Measurements from ENCODE around the gene CROCC. TPM values are rescaled to one million over a fixed set of nuclear protein-coding genes. Genes with fewer than 3 reads are reported as not detected.
"Not testable (repeated sequence)": the region's sequence is repeated elsewhere in the genome, so short reads cannot be mapped to it uniquely, and the experiment has no call there.

CROCC gene
- total and polyA plus RNA-seq, 8 donors, result 14.0 to 942 (median 29.9) TPM

GRCh38 chr1:16882986-16883385, 38.7 kb upstream of the CROCC start:
- H3K36me3 ChIP-seq, result no peaks in the 10 kb centered on the region
- WGBS, 5 donors, result 58 to 70% (median 63%) methylated on average over 4 of the region's 4 CpGs
- peaks cover 0 to 5% (median 0%) of the 10 kb centered on the region in 3 donors for H3K27me3 ChIP-seq
- peaks cover 0 to 2% (median 1%) of the 10 kb centered on the region in 4 donors for H3K4me1 ChIP-seq
- no peak overlapping the region for H3K27ac ChIP-seq
- no peak overlapping the region for H3K4me3 ChIP-seq
- peak in 1 of 2 donors; percentile 52 for DNase-seq
- no peaks in the 10 kb centered on the region for H3K9me3 ChIP-seq
- TF ChIP-seq POLR2A (IDR thresholded peaks at IDR 0.05), result no peak
- TF ChIP-seq EP300 (IDR thresholded peaks at IDR 0.05), result no peak
- TF ChIP-seq POLR2AphosphoS5 (IDR thresholded peaks at IDR 0.05), result no peak
- no peak for TF ChIP-seq CTCF (IDR thresholded peaks at IDR 0.05)
- intact Hi-C loops (cut with DNase I; ENCODE audit: low total_unique reads), result no loop called here

GRCh38 chr1:16884487-16884886, 37.2 kb upstream of the CROCC start:
- H3K27ac ChIP-seq; H3K4me3 ChIP-seq; DNase-seq; H3K9me3 ChIP-seq; intact Hi-C loops (cut with DNase I; ENCODE audit: low total_unique reads); H3K36me3 ChIP-seq: not testable (repeated sequence)
- peaks cover 4 to 15% (median 10%) of the 10 kb centered on the region in 4 donors for H3K4me1 ChIP-seq
- H3K27me3 ChIP-seq, result peaks cover 0 to 12% (median 0%) of the 10 kb centered on the region in 3 donors
- WGBS, 5 donors, result 70 to 79% (median 78%) methylated on average over 5 of the region's 5 CpGs

- no peak for DNase-seq
- no peak overlapping the region for H3K27ac ChIP-seq
- intact Hi-C loops (cut with DNase I; ENCODE audit: low total_unique reads), result no loop called here
- H3K4me3 ChIP-seq, result no peak overlapping the region
- TF ChIP-seq POLR2A (IDR thresholded peaks at IDR 0.05), result no peak
- TF ChIP-seq POLR2AphosphoS5 (IDR thresholded peaks at IDR 0.05), result no peak
- TF ChIP-seq CTCF (IDR thresholded peaks at IDR 0.05), result no peak
- no peak for TF ChIP-seq EP300 (IDR thresholded peaks at IDR 0.05)
- H3K4me1 ChIP-seq, result peaks cover 4 to 36% (median 26%) of the 10 kb centered on the region in 4 donors
- no peaks in the 10 kb centered on the region for H3K36me3 ChIP-seq
- H3K9me3 ChIP-seq, result no peaks in the 10 kb centered on the region
- WGBS, 5 donors, result 89 to 93% (median 91%) methylated on average over 20 of the region's 20 CpGs
- peaks cover 0 to 7% (median 0%) of the 10 kb centered on the region in 3 donors for H3K27me3 ChIP-seq
Measured at GRCh38 chr1:16886860-16887605, 34.7 kb upstream of the CROCC start.

GRCh38 chr1:16888860-16889816, 32.6 kb upstream of the CROCC start:
- Histone ChIP-seq H3K9me3 (no peaks in the 10 kb centered on the region), H3K36me3 (no peaks in the 10 kb centered on the region), H3K4me1 (peaks cover 9 to 52% (median 36%) of the 10 kb centered on the region in 4 donors), H3K27ac (peak overlapping the region; percentile 74 to 97 (median 85)), H3K27me3 (peaks cover 0 to 7% (median 0%) of the 10 kb centered on the region in 3 donors), H3K4me3 (peak overlapping the region; percentile 48 to 68 (median 53))
- TF ChIP-seq POLR2AphosphoS5 (IDR thresholded peaks at IDR 0.05) (peak in 2 of 3 donors; percentile 30 to 56), CTCF (IDR thresholded peaks at IDR 0.05) (peak in 1 of 7 experiments; percentile 5), EP300 (IDR thresholded peaks at IDR 0.05) (no peak), POLR2A (IDR thresholded peaks at IDR 0.05) (no peak)
- DNase-seq, result peak; percentile 55 to 95
- WGBS, 5 donors, result 6 to 19% (median 15%) methylated on average over 63 of the region's 63 CpGs
- intact Hi-C loops (cut with DNase I; ENCODE audit: low total_unique reads), result no loop called here

GRCh38 chr1:16890539-16891021, 31.2 kb upstream of the CROCC start:
- DNase-seq; intact Hi-C loops (cut with DNase I; ENCODE audit: low total_unique reads); H3K9me3 ChIP-seq; H3K4me3 ChIP-seq; H3K36me3 ChIP-seq; H3K27me3 ChIP-seq: not testable (repeated sequence)
- WGBS, 5 donors, result 54 to 67% (median 64%) methylated on average over 5 of the region's 5 CpGs
- Histone ChIP-seq H3K4me1 (peaks cover 9 to 61% (median 40%) of the 10 kb centered on the region in 4 donors), H3K27ac (peak overlapping the region in 1 of 5 donors; percentile 97)

GRCh38 chr1:16891057-16891456, 30.7 kb upstream of the CROCC start:
- H3K4me1 ChIP-seq, result peaks cover 9 to 61% (median 40%) of the 10 kb centered on the region in 4 donors
- intact Hi-C loops (cut with DNase I; ENCODE audit: low total_unique reads); H3K36me3 ChIP-seq; H3K9me3 ChIP-seq; DNase-seq; H3K4me3 ChIP-seq; H3K27me3 ChIP-seq: not testable (repeated sequence)
- peak overlapping the region in 2 of 5 donors; percentile 57 to 97 for H3K27ac ChIP-seq
- WGBS, 5 donors, result 32 to 47% (median 39%) methylated on average over 4 of the region's 4 CpGs

- DNase-seq; H3K4me3 ChIP-seq; intact Hi-C loops (cut with DNase I; ENCODE audit: low total_unique reads); H3K36me3 ChIP-seq; H3K9me3 ChIP-seq; H3K27me3 ChIP-seq: not testable (repeated sequence)
- H3K4me1 ChIP-seq, result peaks cover 15 to 66% (median 48%) of the 10 kb centered on the region in 4 donors
- H3K27ac ChIP-seq, result peak overlapping the region; percentile 72 to 81 (median 77)
- WGBS, 5 donors, result 66 to 79% (median 70%) methylated on average over 5 to 6 of the region's 6 CpGs
Measured at GRCh38 chr1:16892978-16893525, 28.7 kb upstream of the CROCC start.
